Measurements from ENCODE around the gene DUS4L. TPM values are rescaled to one million over a fixed set of nuclear protein-coding genes. Genes with fewer than 3 reads are reported as not detected.

DUS4L gene, protein sequence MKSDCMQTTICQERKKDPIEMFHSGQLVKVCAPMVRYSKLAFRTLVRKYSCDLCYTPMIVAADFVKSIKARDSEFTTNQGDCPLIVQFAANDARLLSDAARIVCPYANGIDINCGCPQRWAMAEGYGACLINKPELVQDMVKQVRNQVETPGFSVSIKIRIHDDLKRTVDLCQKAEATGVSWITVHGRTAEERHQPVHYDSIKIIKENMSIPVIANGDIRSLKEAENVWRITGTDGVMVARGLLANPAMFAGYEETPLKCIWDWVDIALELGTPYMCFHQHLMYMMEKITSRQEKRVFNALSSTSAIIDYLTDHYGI
- total RNA-seq (12.5 and 14.2 TPM in 2 replicates), polyA plus RNA-seq (5.4 and 6.3 TPM in 2 replicates)

DNA sequence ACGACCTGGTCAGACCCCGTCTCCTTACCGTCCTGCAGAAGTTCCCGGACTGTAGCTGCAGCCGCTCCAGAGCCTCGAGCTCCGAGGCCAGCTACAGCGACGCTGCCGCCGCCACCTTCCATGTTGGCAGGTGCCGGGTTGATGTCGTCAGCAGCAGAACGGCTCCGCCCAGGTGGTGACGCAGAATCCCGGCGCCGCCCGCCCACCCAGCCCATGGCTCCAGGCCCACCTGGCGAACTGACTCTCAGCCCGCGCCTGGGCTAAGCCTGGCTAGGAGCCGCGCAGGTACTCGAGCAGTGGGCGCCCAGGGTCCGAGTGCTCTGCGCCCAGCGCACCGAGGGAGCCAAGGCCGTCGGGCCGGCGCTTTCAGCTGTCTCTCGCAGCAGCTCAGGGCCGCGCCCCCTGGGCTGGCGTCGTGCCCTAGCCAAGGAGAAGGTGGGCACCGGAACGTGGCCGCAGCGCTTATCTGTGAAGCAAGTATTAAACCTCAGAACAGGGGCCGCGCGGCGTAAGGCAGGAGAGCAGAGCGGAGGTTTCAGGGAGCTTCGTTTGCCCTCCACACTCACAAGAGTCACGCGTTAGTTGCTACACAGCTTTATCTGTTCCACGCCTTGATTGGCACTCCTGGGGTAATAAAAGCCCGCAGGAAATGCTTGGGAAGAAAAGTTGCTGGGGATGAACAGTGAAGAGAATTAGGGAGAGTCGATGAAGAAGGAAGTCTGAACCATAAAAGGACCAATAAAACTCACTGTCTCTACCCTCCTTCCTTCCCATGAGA is at the start of gene DUS4L, which contains the start of gene COG5:
TSS of gene DUS4L (plus strand) at position 197 of the 778 bp plus-strand sequence. CDS start 3,100 bp downstream, outside the sequence.
TSS of gene COG5 (minus strand) at position 146 of the 778 bp plus-strand sequence. CDS start at position 122, 24 bp downstream.
- under 1% methylated on average over 42 of the region's 55 CpGs for WGBS (ENCODE audit: low lambda C conversion rate, missing lambda C conversion rate)
- Histone ChIP-seq H3K27me3 (no peaks in the 10 kb centered on the region), H3K36me3 (replicated peaks; ENCODE audit: insufficient read depth, low read depth) (no peaks in the 10 kb centered on the region), H3K27ac (peak within 1 kb of the TSS; percentile 97), H3K9me2 (replicated peaks; ENCODE audit: insufficient read depth) (no peaks in the 10 kb centered on the region), H4K20me1 (ENCODE audit: insufficient read depth, poor library complexity, severe bottlenecking) (no peaks in the 10 kb centered on the region), H3K9me3 (ENCODE audit: low read depth) (no peaks in the 10 kb centered on the region), H3K79me2 (peaks cover 46% of the 10 kb centered on the region), H3K4me3 (peak within 1 kb of the TSS; percentile 58), H3K4me1 (ENCODE audit: insufficient read depth) (peaks cover 12% of the 10 kb centered on the region), H2AFZ (peak within 1 kb of the TSS; percentile 85), H3K4me2 (peak within 1 kb of the TSS; percentile 82)
- TF ChIP-seq EZH2phosphoT487 (IDR thresholded peaks at IDR 0.05; ENCODE audit: low read depth, severe bottlenecking, unreplicated experiment) (no peak), EZH2 (IDR thresholded peaks at IDR 0.05; ENCODE audit: borderline replicate concordance) (no peak)
- TF ChIP-seq, protein P1, sequence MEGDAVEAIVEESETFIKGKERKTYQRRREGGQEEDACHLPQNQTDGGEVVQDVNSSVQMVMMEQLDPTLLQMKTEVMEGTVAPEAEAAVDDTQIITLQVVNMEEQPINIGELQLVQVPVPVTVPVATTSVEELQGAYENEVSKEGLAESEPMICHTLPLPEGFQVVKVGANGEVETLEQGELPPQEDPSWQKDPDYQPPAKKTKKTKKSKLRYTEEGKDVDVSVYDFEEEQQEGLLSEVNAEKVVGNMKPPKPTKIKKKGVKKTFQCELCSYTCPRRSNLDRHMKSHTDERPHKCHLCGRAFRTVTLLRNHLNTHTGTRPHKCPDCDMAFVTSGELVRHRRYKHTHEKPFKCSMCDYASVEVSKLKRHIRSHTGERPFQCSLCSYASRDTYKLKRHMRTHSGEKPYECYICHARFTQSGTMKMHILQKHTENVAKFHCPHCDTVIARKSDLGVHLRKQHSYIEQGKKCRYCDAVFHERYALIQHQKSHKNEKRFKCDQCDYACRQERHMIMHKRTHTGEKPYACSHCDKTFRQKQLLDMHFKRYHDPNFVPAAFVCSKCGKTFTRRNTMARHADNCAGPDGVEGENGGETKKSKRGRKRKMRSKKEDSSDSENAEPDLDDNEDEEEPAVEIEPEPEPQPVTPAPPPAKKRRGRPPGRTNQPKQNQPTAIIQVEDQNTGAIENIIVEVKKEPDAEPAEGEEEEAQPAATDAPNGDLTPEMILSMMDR (IDR thresholded peaks at IDR 0.05; ENCODE audit: poor library complexity): no peak
- peak; percentile 93 for DNase-seq (ENCODE audit: low spot score)

DNA sequence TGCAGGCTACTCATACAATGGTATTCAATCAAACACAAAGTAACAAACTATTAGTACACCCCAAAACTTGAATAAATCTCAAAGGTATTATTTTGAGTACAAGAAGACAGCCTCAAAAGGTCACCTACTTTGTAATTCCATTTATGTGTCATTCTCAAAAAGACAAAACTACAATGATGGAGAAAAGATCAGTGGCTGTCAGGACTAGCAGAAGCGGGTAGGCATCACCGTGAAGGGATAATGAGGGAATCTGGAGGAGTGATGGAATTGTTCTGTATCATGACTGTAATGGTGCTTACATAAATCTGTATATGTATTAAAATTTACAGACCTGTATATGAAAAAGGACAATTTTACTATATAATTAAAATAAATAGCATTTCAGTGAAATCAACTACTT is 37.1 kb upstream of the DUS4L start:
- no peaks in the 10 kb centered on the region for H3K9me3 ChIP-seq (ENCODE audit: low read depth)
- H3K4me1 ChIP-seq (ENCODE audit: insufficient read depth): no peaks in the 10 kb centered on the region
- H2AFZ ChIP-seq: no peak overlapping the region
- H3K79me2 ChIP-seq: peaks cover 3% of the 10 kb centered on the region
- no peaks in the 10 kb centered on the region for H3K36me3 ChIP-seq (replicated peaks; ENCODE audit: insufficient read depth, low read depth)
- H3K4me3 ChIP-seq: no peak overlapping the region
- no peaks in the 10 kb centered on the region for H4K20me1 ChIP-seq (ENCODE audit: insufficient read depth, poor library complexity, severe bottlenecking)
- no peaks in the 10 kb centered on the region for H3K9me2 ChIP-seq (replicated peaks; ENCODE audit: insufficient read depth)
- H3K27me3 ChIP-seq: no peaks in the 10 kb centered on the region
- TF ChIP-seq, protein P1 (IDR thresholded peaks at IDR 0.05; ENCODE audit: poor library complexity): no peak
- no peak for TF ChIP-seq EZH2phosphoT487 (IDR thresholded peaks at IDR 0.05; ENCODE audit: low read depth, severe bottlenecking, unreplicated experiment)
- no peak for TF ChIP-seq EZH2 (IDR thresholded peaks at IDR 0.05; ENCODE audit: borderline replicate concordance)
- H3K27ac ChIP-seq: no peak overlapping the region
- 97% methylated on average over 2 of the region's 2 CpGs for WGBS (ENCODE audit: low lambda C conversion rate, missing lambda C conversion rate)
- no peak for DNase-seq (ENCODE audit: low spot score)
- no peak overlapping the region for H3K4me2 ChIP-seq

DNA sequence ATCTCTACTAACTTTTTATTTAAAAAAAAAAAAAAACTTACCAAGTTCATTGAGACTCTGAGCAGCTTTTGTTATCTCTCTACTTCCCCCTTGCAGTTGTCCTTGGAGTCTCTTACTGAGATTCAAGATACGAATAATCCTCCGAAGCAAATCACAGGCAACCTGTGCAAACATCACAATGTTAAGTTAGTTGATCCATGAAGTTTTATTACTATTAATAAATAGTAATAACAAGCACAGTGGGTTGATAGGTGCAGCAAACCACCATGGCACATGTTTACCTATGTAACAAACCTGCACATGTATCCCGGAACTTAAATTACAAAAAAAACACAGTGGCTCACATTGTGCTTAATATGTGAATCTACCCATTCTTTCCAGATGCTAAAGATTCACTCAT is 36.6 kb upstream of the DUS4L start:
- no peak overlapping the region for H2AFZ ChIP-seq
- H3K4me3 ChIP-seq: no peak overlapping the region
- H3K4me2 ChIP-seq: no peak overlapping the region
- H3K4me1 ChIP-seq (ENCODE audit: insufficient read depth): no peaks in the 10 kb centered on the region
- H3K27ac ChIP-seq: no peak overlapping the region
- no peaks in the 10 kb centered on the region for H3K79me2 ChIP-seq
- H3K27me3 ChIP-seq: no peaks in the 10 kb centered on the region
- no peaks in the 10 kb centered on the region for H3K9me2 ChIP-seq (replicated peaks; ENCODE audit: insufficient read depth)
- H4K20me1 ChIP-seq (ENCODE audit: insufficient read depth, poor library complexity, severe bottlenecking): no peaks in the 10 kb centered on the region
- no peak for TF ChIP-seq EZH2 (IDR thresholded peaks at IDR 0.05; ENCODE audit: borderline replicate concordance)
- TF ChIP-seq, protein P1 (IDR thresholded peaks at IDR 0.05; ENCODE audit: poor library complexity): no peak
- TF ChIP-seq EZH2phosphoT487 (IDR thresholded peaks at IDR 0.05; ENCODE audit: low read depth, severe bottlenecking, unreplicated experiment): no peak
- WGBS (ENCODE audit: low lambda C conversion rate, missing lambda C conversion rate): 78% methylated on average over 3 of the region's 3 CpGs
- no peaks in the 10 kb centered on the region for H3K9me3 ChIP-seq (ENCODE audit: low read depth)
- H3K36me3 ChIP-seq (replicated peaks; ENCODE audit: insufficient read depth, low read depth): no peaks in the 10 kb centered on the region
- DNase-seq (ENCODE audit: low spot score): no peak
